GM18511 (cell line): ENCODE results near the gene C10orf90.

Experiments used
- ATAC-seq: cut with Tn5 transposase; IDR thresholded peaks from one replicate; pipeline ENCODE4 v1.9.1; 2021; ENCODE audit warnings: mild to moderate bottlenecking, moderate library complexity; ENCODE audit not compliant: unreplicated experiment

C10orf90 gene

DNA sequence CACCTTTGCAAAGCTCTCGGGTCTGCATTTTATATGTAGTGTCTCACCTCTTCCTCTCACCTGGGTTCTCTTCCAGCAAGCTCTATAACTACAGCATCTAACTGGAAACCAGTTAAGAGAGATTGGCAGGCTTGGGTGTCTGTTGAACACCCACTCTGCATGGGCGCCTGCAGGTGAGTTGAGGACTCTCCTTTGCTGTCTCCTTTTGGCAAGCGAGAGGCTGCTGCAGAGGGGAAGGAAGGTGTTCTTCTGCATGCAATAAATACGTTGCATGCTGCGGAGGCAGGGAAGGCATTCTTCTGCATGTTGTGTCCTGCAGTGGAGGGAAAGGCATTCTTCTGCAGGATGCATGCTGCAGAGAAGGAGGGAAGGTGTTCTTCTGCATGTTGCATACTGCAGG lies 200.8 kb downstream of the C10orf90 start:
- no peak for ATAC-seq

GRCh38 chr10:126468876-126469643 lies 201.4 kb downstream of the C10orf90 start:
- no peak for ATAC-seq

DNA sequence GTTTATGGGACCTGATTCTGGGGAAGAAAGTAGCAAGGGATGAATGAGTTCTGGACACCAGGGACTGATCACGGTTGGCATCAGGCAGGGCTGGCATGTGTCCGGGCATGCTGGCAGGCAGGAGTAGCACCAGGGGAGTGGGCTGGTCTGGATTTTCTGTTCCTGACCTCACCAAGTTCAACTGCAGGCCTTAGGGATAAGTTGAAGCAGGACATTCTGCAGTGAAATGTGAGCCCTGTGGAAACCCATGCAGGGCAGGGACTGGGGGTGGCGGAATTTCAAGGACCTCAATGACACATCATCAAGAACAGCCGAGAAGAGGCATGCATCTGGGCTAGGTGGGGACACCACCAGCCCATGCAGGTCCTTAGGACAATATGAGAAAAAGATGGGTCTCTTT lies 202.0 kb downstream of the C10orf90 start:
- no peak for ATAC-seq

- no peak for ATAC-seq
Observed at GRCh38 chr10:126465771-126466170, 204.7 kb downstream of the C10orf90 start.

DNA sequence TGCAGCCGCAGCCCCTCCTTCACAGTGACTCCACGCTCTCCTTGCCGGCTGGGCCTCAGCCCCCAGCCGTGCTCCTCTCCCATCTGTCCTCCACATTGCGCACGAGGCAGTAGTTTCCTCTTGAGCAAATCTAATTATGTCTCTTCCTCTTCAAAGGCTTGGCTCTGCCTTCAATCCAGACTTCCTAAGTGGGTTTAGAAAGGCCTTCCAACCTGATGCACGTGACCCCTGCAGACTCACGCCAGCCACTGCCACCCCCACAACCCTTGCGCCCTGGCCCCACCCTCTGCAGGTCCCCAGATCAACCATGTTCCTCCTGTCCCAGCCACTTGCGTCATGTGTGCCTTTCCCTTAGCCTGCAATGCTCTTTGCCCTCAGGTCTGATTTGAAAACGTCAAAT lies 207.2 kb downstream of the C10orf90 start:
- no peak for ATAC-seq

GRCh38 chr10:126461289-126461940 lies 209.1 kb downstream of the C10orf90 start:
- ATAC-seq = no peak

DNA sequence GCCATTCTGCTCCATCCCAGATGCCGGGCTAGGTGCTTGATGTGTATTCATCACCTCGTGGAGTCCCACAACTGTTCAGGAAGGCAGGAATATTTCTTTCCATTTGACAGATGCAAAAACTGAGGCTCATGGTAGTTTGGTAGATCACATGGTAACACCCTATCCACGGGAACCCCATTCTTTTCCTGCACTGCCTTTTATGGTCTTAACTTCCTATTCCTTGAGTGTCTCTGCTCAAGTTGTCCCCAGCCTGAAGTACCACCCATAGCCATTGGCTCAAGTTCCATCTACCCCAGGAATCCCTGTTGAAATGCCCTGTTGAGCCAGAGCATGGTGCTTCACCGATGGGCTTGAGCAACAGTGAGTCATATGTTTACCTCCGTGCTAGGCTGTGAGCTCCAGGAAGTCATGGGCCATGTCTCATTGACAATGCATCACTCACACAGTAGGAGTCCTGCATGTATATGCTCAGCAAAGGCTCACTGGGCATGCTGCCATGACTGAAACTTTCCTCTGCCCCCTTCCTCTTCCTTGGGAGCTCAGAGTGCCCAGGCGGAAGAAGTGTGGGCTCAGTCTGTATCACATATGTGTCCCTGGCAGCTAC lies 210.5 kb downstream of the C10orf90 start:
- ATAC-seq = no peak

- no peak for ATAC-seq
Observed at GRCh38 chr10:126459032-126459831, 211.3 kb downstream of the C10orf90 start.

DNA sequence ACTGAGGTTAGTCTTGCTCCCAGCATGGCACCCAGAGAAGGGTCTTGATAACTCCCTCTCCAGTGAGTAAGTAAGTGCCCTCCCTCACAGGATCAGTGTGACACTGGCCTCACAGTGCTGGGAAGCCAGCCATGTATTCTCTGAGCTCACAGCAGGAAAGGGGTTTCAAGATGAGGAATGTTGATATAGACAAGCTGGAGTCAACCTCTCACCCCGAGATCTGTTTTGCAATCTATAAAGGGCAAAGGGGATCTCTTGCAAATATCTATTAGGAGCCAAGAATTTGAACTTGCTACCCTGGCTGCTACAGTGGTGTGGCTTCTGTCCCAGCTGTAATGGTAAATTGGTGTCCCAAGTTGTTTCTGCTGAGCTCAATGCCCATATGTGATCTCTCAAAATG lies 212.0 kb downstream of the C10orf90 start:
- no peak for ATAC-seq

DNA sequence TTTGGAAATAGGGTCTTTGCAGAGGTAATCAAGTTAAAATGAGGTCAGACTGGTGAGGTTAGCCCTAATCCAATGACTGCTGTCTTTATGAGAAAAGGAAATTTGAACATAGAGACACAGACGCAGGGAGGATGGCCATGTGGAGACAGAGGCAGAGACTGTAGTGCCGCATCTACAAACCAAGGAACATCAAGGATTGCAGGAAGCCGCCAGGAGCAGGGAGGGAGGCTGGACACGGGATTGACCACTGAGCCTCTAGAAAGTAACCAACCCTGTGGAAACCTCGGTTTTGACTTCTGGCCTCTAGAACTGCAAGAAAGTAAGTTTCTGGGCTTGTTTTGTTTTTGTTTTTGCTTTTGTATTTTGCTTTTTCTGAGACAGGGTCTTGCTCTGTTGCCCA lies 213.9 kb downstream of the C10orf90 start:
- ATAC-seq = no peak

GRCh38 chr10:126455766-126456405 lies 214.6 kb downstream of the C10orf90 start:
- ATAC-seq = no peak

GRCh38 chr10:126455036-126455765 lies 215.3 kb downstream of the C10orf90 start:
- ATAC-seq = no peak

- no peak for ATAC-seq
Observed at GRCh38 chr10:126454045-126454751, 216.3 kb downstream of the C10orf90 start.

DNA sequence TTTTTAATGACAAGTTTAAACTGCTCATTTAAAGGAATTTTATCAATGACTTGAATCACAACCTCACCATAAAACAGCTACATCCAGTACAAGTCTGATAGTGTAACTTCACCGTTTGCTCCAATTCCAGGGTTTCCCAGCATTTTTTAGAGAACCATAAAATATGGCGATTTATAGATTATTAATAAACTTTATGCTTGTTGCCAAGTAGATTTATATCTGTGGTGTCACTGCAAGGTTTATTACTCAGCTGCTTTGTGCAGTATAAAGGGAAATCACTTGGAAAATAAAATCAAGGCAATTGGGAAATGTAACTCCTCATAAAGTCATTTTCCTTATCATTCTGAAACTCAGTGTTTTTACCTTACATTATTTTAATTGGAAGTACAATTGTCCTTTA lies 218.2 kb downstream of the C10orf90 start:
- ATAC-seq = no peak

DNA sequence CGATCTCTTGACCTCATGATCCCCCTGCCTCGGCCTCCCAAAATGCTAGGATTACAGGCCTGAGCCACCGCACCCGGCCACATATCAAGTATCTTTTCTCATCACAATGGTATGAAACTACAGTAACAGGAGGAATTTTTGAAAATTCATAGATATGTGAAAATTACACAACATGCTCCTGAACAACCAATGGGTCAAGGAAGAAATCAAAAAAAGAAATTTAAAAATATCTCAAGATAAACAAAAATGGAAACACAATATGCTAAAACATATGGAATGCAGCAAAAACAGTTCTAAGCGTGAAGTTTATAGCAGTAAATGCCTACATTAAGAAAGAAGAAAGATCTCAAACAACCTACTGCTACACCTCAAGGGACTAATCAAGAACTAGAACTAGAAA lies 222.4 kb downstream of the C10orf90 start:
- no peak for ATAC-seq

DNA sequence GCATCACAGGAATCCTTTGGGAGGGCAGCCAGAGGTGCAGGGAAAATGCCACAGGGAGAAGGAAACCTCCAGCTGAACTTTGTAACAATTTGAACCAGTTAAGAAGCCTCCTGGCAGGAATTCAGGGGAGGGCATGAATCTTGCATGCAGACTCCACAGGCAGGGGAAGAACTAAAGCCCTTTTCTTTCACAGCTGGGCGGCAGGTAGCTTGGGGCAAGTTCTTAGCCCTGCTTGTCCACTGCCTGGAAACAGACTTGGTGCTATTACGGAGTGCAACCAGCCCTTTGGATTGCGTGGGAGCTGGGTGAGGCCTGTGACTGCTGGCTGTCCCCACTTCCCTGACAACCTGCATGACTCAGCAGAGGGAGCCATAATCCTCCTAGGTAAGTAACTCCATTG lies 230.6 kb downstream of the C10orf90 start:
- ATAC-seq = no peak

DNA sequence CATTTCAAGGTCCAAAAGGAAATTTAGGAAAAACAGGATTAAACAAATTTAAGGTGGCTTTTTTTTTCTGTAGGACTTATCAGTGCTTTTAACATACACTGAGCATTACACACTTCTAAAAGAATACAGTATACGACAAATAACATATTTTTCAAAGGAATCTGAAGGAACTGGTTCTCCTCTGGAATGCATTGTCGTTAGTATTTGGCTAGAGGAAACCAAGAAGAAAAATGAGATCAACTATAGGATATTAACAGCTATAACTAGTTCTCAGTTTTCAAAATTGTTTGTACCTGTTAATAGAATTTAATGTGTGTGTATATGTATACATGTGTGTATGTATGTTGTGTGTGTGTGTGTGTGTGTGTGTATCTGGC lies 232.1 kb downstream of the C10orf90 start:
- ATAC-seq = no peak

GRCh38 chr10:126437635-126438406 lies 232.7 kb downstream of the C10orf90 start:
- no peak for ATAC-seq

GRCh38 chr10:126434235-126434634 lies 236.3 kb downstream of the C10orf90 start:
- ATAC-seq = no peak
